Myocyte (in vitro differentiated cells): ENCODE results near the gene VASN. TPM values are rescaled to one million over a fixed set of nuclear protein-coding genes. Genes with fewer than 3 reads are reported as not detected.
"Not testable (repeated sequence)": the region's sequence is repeated elsewhere in the genome, so short reads cannot be mapped to it uniquely, and the experiment has no call there.

Experiments
- DNase-seq: peaks from one replicate; pipeline ENCODE4 v3.0.0-alpha.2; 2012; ENCODE audit warnings: low read depth
- total RNA-seq: library from RNA; depleted of rRNA; stranded (reverse); fragments of >200 nt; gene quantifications from 2 replicates; pipeline ENCODE4 v1.2.3, GENCODE V29; 2014

The VASN gene
- total RNA-seq, 1 donor from 2014 or later: 7.5 TPM

GRCh38 chr16:4336701-4337539, 34.7 kb upstream of the VASN start:
- DNase-seq: no peak

DNA sequence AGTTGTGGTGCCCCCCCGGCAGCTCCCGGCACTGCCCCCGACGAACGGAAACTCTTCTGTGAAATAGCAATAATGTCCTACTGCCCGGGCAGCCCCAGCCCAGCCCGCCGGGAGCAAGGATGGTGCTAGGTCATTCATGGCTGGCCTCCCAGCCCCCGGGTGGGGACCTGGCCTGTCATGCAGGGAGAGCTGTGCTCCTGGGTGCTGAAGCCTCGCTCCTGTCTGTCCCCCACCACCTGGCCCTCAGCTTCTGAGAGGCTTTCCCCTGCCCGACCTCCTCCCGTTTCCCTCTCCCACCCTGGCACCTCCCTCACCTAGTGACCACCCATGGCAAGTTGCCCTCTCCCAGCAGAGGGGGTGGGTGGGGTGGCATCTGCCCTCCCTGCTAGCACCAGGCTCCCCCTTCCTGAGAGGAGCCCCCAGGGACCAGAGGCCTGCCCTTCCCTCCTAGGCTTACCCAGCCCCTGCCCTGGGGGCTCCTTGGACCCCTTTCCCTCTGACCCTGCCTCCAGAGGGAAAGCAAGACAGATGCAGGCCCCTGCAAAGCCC, 34.0 kb upstream of the VASN start:
- no peak for DNase-seq

DNA sequence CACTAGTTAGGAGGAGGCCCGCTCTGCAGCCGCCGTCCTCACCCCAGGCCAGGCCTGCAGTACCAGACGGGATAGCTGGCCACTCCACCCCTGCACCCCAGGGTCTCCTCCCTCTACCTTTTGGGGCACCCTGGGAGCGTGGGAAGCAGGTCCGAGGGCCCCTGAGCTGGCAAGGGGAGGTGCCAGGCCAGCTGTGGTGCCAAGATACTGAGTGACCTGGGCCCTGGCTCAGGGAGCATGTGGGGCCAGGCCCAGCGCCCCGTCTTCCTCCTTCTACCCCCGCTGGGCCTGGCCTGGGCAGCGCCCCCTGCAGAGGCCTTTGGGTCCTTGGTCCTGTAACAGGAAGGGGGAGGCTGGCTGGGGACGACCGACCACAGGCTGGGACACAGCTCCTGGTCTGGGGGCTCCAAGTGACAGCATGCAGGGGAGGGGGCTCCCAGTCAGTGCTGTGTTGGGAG, 33.5 kb upstream of the VASN start:
- DNase-seq: no peak

GRCh38 chr16:4338712-4339299, 32.8 kb upstream of the VASN start:
- DNase-seq: no peak

- no peak for DNase-seq
Measured at GRCh38 chr16:4339455-4339854, 32.2 kb upstream of the VASN start.

DNA sequence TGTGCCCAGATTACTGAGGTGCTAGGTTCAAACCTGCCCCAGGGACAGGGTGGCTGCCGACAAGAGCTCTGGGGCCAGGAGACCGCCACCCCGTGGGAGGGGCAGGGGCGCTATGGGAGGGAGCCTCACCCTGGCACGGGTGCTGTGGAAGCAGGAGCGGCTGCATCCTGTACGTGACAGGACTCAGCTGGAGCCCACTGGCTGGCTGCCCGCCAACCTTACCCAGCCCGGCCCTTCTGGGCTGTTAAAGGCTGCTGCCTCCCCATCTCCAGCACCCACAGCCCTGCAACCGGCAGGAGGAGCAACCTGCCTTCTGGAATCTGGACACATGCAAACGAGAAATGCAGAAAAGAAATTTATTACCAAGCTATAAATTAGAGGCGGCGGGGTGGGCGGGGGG, 31.7 kb upstream of the VASN start:
- DNase-seq: no peak

DNA sequence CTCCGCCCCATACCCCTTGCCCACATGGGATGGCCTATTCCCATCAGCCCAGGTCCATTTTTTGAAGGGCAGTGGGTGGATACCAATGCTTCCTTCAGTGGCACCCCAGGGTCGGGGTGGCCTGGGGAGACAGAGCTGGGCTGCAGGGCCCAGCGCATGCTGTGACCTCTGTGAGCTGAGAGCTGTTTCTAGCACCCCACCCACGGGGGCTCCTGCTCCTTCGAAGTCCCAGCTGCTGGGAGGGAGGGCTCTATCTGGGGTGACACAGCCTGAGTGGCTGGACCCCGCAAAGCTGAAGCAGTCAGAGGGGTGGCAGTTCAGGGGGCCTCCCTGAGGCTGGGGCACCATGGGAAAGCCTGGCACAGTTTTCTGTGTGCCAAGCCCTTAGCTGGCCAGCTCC, 31.2 kb upstream of the VASN start:
- no peak for DNase-seq

GRCh38 chr16:4341250-4341649, 30.4 kb upstream of the VASN start:
- peak; percentile 35 for DNase-seq

GRCh38 chr16:4342866-4343744, 28.5 kb upstream of the VASN start:
- no peak for DNase-seq

DNA sequence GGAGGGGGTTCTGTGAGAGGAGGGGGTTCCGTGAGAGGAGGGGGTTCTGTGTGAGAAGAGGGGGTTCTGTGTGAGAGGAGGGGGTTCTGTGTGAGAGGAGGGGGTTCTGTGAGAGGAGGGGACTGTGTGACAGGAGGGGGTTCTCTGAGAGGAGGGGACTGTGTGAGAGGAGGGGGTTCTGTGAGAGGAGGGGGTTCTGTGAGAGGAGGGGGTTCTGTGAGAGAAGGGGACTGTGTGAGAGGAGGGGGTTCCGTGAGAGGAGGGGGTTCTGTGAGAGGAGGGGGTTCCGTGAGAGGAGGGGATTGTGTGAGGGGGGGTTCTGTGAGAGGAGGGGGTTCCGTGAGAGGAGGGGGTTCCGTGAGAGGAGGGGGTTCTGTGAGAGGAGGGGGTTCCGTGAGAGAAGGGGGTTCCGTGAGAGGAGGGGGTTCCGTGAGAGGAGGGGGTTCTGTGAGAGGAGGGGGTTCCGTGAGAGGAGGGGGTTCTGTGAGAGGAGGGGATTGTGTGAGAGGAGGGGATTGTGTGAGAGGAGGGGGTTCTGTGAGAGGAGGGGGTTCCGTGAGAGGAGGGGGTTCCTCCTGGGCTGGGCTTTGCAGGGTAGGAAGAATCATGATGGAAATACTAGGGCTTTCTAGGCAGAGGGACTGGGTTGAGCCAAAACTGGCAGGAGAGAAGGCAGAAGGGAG, 27.2 kb upstream of the VASN start:
- not testable (repeated sequence) for DNase-seq

DNA sequence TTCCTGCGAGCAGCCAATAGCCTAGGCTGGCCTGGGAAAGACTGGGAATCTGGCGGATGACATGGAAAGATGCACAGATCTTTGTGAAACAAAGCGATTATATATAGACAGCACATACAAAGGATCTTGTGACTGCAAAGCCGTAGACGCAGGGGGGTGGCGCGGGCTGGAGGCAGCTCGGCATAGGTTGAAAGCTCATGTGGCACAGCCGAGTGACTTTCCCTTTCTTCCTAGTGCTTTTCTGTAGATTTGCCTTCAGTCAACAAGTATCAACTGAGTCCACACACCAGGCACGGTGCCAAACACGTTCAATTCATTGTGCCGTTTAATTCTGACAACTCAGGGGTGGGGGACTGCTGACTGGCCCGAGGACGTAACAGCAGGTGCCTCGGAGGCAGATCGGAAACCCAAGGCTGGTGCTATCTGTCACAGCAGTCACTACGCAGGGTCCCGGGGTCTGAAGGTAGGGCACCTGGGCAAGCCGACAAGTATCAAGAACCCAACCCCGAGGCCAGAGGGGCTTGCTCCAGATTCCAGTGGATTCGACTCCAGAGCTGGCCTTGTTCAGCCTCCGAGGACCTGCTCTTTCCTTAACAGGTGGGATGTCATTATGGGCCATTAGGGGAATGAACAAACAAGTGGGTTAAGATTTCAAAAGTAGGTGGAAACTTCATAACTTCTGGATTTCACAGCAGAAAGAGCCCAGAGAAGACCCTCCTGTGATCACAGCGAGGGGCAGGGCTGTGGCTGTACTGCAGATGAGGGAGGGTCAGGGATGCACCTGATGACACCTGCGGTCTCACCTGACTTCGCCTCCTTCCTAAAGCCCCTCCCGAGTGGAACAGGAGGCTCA, 26.4 kb upstream of the VASN start:
- DNase-seq: no peak

- DNase-seq: no peak
Measured at GRCh38 chr16:4345836-4346781, 25.5 kb upstream of the VASN start.

- DNase-seq: no peak
Measured at GRCh38 chr16:4347010-4347409, 24.6 kb upstream of the VASN start.

DNA sequence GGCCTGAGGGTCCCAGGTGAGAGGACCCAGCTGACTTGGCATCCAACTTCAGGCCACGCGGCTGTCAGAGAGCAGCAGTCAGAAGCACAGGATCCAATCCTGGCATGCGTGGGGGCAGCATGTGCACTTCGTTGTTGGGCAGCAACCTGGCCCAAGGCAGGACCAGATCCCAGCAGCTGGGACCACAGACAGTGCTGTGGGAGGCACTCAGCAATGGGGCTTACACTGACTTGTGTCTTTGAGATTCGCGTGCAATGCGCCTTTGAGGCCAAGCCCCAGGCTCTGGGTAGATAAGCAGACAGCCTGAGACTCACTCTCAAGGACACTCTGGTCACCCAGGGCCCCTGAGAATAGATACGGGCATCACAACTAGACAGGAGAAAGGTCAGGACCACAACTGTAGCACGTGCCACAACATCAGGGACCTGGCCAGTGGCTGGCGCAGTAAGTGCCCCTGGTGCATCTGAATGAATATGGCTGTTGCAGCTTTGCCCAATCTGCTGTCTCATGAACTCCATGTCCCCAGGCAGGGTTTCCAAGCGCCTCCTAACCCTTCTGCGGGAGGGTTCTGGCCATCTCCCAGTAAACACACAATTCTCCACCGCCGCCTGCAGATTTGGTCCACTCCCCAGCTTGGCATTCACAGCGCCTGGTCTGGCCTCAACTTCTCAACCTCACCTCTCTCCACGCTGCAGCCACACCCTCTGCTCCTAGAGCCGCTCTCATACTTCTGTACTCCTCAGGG, 23.7 kb upstream of the VASN start:
- DNase-seq: no peak

DNA sequence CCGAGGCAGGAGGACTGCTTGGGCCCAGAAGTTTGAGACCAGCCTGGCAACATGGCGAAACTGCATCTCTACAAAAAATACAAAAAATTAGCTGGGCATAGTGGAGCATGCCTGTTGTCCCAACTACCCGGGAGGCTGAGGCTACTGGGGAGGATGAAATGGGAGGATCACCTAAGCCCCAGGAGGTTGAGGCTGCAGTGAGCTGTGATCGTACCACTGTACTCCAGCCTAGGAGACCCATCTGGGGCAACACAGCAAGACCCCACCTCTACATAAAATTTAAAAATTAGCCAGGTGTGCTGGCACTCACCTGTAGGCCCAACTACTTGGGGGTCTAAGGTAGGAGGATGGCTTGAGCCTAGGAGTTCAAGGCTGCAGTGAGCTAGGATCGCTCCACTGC, 22.3 kb upstream of the VASN start:
- DNase-seq: no peak

DNA sequence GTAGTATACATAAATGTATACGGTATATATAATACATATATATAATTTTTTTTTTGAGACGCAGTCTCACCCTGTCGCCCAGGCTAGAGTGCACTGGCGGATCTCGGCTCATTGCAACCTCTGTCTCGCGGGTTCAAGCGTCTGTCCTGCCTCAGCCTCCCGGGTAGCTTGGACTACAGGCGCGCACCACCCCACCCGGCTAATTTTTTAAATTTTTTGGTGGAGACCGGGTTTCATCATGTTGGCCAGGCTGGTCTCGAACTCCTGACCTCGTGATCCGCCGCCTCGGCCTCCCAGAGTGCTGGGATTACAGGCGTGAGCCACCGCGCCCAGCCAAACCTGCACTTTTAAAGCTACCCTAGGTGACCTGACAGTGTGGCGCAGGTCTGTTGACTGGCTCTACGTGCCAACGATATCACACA, 21.3 kb upstream of the VASN start:
- DNase-seq: no peak

- DNase-seq: peak; percentile 95
Measured at GRCh38 chr16:4350787-4351659, 20.6 kb upstream of the VASN start, which contains the start of gene PAM16. Gene PAM16 (minus strand): TSS chr16:4351321. CDS start chr16:4351234, 87 bp downstream.
